ENCODE results near the gene PTPRT.

The PTPRT gene

DNA sequence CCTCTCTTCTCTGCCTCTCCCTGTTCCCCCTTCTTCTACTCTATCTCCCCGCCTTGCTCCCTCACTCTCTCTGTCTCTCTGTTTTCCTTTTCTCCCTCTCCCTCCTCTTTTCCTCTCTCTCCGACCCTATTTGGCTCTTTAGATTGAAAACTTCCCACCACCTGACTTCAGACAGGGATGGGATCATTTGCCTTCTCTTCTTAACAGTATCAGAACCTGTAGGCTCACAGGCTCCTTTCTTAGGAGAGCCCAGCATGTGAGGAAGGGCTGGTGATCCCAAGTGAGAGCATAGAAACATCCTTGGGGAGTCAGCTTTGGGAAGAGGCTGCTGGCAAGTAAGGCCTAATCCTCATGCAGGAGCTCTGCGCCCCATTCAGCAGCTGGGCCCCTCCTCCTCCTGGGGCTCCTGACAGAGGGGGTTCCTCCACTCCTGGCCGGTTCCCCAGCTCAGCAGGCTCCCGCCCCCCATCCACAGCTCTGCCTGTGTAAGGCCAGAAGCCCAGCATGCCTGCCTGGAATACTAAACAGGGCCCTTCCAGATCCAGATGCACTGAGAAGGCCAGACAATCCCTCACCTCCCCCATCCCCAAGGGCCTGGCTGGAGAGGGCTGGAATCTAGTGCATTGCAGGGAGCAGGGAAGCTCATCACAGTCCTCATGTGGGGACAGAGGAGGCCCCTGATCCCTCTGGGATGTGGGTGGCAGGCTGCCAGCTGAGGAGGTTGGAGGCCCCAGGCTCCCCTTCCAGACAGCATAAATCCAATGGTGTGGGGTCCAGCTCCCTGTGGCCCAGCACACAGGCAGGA, 93.4 kb downstream of the PTPRT start:
- DNase-seq: no peak

DNA sequence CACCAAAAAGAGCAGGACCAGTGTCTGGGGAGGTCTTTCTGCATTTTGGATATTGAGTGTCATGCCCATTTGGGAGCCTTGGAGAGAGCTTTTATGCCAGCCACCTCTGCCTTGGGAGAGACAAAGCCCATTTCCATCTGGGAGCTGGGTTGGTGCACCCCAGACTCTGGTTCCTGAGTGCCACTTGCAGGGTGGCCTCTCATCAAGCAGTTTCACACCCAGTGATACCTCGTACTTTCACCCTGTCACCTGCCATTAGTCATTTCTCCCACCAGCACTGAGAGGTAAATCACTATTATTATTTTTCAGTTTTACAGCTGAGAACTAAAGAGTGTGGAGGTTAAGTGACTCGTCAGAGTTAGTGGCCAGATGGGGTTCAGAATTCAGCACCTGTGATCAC, 94.7 kb downstream of the PTPRT start:
- DNase-seq: no peak

DNA sequence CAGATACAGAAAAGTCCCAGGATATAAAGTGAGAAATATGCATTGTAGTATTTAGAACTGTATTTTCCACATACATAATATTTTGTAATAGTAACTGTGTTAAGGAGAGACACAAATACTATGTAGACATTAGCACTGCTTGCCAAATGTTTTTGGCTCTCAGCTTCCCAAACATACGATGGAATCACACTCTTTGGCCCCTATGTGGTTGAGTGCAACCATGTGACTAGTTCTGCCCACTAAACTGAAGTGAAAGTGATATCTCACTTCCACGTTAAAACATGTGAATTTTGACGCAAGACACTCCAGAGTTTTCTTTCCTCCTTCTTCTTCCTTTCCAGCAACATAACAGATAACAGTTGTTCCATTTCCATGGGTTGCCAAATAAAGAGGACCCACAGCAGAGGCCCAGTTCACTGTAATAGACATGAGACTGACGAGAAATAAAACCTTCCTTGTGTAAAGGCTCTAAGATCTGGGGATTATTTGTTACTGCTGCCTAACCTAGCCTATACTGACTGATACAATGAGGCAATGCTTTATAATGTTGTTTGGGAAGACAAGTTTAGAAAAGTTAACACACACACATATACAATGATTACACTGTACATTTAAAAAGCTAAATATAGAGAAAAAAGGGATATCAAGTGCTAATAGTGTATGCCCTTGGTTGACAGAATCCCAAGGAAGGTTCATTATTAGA, 97.2 kb downstream of the PTPRT start:
- no peak for DNase-seq

DNA sequence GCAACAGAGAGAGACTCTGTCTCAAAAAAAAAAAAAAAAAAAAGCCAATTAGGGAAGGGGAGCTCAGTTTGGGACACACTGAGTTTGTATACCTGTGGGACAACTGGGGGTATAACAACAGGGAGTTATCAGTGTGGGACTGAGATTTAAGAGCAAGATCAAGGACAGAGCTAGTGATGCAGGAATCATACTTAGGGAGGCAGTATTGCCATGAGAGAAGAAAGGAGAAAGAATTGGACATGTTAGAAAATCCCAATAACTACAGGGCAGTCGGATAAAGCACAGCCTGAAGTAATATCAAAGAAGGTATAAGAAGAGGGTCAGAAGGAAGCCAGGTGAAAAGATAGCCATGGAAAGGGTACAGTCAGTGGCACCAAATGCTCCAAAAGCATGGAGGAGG, 121.2 kb downstream of the PTPRT start:
- no peak for DNase-seq

DNA sequence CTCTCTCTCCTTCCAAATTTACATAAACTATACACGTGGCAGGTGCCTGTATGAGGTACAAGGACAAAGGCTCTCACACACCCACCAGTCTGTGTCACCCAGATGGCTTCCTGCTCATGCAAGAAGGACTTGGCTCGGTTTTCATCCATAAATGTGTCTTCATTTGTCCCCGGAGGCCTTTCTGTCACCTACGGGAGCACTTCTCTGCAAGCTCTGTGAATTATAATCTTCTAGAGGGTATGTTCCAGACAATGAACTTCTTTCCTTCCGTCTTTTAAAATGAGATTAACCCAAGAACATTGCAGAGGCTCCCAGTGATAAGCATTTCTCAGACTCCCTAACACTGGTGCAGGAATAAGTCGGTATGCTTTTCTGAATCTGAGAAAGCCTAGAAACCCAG, 123.6 kb downstream of the PTPRT start:
- no peak for DNase-seq

DNA sequence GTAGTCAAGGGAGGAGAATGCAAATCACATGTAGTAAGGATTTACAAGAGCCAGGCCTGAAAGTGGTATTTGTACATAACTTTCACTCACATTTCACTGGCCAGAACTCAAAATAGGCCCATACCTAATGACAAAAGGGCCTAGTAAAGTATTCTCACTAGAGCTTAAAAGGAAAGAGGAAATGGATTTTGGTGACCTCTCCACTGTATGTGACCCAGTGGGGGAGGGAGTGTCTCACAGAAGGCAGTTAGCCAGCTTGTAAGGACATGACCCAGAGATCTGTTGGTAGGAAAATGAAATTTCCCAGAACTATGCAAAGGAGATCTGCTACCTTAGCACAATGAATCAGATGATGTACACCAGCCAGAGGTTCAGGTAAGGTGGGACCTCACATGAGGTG, 124.4 kb downstream of the PTPRT start:
- no peak for DNase-seq

DNA sequence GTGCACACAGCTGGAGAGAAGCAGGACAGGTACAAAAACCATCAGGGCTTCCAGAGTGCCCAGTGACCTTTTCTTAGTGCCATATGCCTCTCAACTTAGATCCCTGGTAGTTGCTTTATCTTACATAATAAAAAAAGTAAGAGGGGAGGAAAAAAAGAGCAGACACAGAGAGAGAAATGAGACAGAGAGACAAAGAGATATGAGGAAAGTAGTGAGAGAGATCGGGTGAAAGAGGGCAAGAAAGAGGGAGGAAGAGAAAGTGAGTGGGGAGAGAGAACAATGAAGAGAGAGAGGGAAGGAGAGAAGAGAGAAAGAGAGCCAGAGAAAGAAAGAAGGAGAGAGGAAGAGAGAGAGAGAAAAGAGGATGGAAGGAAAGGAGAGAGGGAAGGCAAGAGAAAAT, 131.6 kb downstream of the PTPRT start:
- no peak for DNase-seq

DNA sequence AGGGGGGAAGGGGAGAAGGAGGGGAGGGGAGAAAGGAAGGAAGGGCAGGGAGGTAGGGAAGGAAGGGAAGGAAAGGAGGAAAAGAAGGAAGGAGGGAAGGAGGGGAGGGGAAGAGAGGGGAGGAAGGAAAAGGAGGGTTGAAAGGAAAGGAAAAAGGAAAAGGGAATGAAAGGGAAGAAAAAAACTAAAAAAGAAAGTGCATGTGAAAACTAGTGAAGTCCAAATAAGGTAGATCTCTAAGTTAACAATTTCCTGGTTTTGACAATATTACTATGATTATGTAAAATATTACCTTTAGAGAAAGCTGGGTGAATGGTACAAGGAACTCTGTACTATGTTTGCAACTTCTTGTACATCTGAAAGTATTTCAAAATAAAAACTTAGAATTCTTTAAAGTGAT, 132.4 kb downstream of the PTPRT start:
- no peak for DNase-seq

DNA sequence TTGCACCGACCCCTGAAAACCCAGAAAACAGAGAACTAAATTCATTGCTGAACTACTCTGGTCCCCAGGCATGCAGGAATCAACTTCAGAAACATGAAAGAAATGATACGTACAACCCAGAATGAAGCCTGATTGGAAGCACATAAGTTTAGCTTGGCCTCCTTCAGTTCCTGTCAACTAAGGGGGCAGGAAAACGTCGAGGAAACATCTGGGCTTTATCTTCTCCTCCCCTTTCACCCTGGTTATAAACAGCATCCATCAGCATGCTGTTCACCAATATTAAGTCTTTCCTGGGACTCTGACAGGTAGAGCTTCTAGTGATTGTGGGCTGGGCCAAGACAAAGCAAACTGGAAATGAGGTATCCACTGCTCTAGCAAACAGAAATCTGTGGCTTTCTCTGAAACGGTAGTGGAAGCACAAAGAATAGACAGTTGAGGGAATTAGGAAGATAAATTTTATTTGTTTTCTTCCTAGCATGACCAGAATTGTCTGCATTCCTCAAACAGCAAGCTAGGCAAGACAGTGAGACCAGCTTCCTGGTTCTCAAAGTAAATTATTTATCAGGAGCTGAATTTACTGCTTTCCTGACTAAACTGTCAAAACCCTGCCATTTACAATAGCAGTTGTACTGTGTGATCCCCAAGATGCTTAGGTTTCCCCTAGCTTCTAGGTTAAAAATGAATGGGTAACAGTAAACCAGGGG, 134.4 kb downstream of the PTPRT start:
- no peak for DNase-seq

DNA sequence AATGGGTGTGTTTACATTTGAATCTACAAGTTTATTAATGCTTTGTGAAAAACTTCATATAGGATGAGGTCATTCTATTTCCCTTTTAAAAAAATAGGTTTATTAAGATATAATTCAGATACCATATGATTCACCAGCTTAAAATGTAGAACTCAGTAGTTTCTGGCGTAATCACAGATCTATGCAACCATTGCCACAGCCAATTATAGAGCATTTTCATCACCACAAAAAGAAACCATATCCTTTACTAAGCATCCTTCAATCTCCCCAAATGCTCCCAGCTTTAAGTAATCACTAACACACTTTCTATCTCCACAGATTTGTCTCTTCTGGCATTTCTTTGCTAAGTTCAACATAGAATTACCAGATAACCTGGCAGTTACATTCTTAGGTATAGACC, 137.2 kb downstream of the PTPRT start:
- DNase-seq: no peak

DNA sequence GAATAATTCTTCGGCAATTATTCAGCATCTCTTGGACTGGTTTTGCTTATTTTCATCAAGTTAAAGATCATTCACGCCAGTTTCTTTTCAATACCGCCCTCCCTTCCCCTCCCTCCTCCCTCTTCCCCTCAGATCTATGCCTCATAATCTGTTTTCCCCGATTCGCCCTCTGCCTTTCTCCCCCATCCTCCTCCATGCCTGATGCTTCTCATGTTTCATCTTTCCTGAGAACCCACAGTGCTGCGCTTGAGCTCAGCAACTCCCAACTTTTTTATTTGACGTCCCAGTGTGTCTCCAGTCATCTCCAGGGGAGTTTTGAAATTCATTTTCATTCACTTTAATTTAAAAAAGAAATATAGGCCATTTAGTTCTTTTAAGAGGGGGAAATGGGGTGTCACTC, 142.7 kb downstream of the PTPRT start:
- DNase-seq: no peak

DNA sequence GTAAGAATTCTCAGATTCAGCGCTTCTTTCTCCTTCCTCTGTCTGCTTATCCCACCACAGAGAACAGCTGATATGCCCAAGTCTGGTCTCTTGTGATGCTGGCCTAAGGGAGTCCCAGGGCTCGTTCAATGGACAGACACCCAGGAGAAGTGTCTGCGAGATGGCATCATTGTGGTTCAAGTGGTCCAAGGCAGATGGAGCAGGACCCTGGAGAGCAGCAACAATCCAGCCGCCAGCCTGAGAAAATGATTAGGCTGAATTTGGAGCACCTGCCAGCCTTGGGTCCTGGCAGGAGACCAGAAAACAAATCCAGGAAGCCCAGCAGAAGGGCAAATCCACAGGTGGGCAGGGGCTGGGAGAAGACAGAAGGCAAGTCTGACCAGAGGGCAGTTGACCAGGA, 145.8 kb downstream of the PTPRT start:
- peak; percentile 85 for DNase-seq

DNA sequence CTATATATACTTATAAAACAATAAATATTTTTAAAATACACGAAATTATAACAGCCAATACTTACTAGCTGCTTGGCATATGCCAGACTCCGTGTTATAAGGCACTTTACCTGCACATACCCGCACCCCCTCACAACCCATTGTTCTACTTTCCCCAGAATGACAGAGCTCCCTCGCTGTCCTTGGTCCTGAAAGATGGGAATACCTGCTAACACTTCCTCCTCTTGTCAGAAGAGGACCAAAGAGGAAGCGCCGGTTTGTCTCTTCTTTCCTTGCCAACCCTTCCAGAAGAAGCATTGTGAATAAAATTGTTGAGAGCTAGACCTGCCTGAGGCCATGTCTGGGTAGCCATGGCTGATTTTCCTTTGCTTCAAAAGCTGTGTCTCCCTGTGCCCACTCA, 149.3 kb downstream of the PTPRT start:
- no peak for DNase-seq

DNA sequence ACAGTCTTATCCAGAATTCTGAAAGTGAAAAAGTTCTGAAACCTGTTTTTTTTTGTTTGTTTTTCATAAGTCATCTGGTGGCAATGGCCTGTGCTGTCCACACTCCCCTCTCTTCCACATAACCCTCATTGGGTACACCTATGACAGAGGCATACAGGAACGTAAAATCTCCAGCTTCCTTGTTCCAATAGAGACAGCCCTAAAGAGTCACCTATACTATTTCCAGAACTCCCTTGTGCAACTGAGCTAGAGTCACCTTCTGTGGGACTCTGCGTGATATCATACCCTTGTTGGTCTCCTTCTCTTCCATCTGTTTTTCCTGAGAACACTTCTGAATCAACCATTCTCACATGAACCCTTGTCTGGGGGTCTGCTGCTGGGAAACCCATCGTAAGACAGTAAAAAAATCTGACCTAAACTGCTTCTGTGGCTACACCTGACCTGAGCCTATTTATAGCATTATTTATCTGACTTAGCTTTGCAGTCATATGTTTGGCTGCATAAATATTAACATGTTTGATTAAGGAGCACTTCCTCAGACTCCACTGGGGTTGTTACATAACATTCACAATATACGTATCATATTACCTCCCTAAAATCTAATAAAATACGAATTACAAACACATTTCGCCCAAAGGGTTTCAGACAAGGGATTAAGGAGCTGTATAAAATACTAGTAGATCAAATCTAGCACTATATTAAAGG, 151.9 kb downstream of the PTPRT start:
- DNase-seq: no peak

DNA sequence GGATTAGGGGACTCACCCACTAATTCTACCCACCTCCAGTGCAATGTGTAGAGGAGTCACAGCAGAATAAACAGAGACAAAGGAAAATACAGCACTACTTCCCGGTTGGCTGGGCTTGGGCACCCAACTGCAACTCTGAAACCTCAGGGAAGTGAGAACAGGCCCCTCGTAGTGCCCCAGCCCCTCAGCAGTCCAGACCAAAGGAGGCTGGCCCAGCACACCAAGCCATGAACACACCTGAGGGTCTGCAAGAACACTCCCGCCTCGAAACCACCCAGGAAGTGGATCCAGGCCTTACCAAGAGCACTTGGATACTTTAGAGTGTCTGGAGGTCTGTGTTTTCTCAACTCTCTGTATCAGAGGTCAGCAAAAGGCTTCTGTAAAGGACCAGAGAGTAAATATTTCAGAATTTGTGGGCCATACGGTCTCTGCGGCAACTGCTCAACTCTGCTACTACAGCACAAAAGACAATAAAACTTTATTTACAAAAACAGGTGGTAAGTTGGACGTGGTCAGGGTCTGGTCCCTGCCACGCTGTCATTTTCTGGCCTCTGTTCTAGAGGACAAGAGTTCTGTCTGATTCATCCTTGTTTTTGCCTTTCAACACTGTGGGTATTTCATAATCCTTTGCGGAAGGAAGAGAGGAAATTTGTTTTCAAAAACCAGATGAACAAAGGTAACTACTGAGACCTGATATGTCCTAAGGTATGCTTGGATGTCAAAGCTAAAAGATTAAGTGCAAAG, 154.6 kb downstream of the PTPRT start:
- DNase-seq: no peak

DNA sequence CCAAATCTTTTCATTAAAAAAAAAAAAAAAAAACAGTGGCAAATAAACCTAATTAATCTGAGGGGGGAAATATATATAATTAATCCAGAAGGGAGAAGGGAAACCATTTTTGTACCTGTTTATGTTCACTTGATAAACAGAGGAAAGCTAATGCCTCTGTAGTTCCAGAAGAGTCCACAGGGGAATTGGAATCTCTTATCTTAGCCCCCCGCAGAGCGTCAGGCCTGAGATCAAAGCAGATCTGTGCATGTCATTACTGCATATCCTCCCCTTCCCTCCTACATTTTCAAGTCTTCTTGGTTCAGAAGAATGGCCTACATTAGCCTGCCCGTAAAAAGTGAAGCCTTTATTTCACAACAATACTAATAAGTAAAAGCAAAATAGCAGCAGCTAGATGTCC, 157.2 kb downstream of the PTPRT start:
- DNase-seq: no peak

DNA sequence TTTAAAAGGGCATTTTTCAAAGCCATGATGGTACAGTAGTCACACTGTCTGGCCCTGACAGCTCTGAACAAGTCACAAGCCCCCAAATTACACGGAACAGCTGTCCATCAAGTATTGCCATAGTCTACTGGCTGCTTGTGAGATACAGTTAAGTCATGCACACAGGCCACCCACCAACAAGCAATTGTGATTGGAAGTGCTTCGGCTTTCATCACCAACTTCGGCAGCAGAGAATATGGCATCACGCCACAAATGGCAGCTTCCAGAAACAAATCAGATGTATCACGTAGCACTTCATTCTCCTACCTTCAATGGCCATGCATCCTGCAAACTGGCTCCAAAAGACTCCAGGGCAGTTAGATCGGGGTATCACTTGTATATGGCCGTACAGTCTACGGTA, 160.5 kb downstream of the PTPRT start:
- no peak for DNase-seq

DNA sequence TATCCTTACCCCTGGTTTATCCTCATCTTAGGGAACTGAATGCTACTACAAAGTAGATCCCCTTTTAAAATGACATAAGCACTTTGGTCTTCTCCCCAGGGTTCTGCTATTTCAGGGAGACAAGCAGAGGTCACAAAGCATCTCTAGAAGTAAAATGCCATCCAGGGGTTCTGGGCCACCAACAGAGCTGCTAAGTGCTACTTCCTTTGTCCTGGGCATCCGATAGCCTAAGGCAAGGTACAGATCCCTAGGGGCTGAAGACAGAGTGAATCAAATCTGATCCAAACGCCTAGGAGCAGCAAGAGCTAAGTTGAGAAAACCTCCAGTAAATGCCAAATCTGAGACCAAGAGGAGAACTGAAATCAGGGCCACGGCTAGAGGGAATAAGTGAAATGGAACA, 161.2 kb downstream of the PTPRT start:
- no peak for DNase-seq

DNA sequence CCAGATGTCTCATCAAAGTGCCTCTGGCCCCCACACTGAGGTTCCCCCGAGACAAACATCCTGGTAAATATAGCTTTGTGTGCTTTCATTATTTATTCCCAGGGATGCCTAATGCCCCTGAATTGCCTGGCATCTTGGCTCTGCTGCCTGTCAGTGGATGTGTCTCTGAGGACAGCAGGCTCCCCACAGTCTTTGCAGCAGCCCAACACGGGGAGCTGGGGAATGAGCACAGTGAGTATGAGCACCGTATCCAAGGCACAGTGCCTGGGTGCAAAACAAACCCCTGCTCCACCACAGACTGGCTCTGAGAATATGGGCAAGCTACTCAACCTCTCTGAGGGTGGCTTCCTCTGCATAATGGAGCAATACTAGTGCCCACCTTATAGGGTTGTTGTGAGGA, 165.9 kb downstream of the PTPRT start:
- DNase-seq: no peak

DNA sequence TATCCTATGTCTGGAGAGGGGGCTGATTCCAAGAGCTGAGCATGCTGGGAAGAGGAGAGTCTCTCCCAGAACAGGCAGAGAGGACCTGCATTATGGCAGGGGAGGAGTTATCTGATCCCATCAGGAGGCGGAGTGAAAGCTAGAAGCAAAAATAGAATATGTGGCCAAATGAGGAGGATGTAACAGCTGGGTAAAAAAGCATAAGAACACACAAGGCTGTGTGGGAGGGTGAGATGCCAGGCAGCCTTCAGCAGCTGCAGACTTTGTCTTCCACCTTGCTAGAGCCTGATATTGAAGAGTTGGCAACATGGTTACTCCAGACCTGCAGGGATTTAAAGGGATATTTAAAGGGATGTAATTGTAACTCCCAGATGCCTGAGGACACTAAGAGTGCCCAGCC, 167.1 kb downstream of the PTPRT start:
- DNase-seq: no peak

DNA sequence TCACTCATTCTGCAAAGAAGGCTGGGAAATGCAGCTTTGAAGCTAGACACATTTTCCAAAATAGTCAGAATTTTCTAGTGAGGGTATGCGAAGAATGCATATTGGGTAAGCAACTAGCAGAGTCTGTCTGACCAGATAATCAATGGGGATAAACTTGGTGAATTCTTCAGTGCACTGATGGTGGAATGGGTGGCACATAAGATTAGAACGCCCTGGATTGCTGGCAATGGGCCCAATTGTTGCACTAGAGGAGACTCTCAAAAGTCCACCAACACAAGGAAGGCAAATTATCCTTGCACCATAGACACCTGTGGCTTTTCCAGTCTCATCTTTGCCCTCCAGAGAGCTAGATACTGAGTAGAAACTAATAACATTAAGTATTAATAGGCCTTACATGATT, 167.6 kb downstream of the PTPRT start:
- no peak for DNase-seq

DNA sequence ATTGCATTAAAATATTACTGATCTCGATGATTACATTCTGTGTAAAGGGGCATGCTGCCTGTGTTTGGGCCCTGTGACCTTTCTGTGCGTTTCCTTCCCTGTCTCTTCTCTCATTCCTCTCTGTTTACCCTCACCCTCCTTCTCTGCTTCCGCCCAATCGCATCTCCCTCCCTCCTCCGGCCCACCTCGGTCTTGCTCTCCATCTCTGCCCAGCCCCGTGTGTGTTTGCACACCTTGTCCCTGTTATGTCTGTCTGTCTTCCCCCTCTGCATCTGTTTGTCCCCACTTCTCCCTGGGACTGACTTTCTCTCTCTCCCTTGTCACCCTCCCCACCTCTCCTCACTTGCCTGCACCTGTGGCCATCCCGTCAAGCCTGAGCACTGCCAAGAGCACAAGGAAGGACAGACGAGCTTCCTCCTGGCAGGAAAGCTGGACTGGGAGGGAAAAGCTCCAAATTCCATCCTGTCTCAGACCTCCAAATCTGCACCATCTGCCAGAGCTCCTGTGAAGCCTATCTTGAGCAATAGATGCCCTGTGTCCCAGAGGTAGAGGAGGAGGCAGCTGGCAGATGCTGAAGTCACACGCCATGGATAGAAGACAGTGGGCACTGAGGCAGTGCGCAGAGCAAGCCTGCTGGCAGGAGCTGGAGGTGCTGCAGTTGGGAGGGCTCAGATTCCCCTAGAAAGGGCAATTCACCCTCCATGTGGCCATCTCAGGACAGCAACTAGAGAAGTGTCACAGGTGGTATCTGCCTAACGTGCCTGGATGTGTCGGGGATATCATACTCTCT, 172.3 kb downstream of the PTPRT start:
- DNase-seq: peak; percentile 79
